Hepatocyte (in vitro differentiated cells): ENCODE measurements around the gene NPAS3.

Experiments used
- EZH2 ChIP-seq: fragments of 200-600 bp; sonication (generic); IDR thresholded peaks from 2 replicates; pipeline ENCODE4 v1.6.1; 2016; ENCODE audit warnings: antibody characterized with exemption, mild to moderate bottlenecking, borderline replicate concordance
- TF ChIP-seq, protein P1 (sequence below): fragments of 200-600 bp; sonication (generic); IDR thresholded peaks from 2 replicates; pipeline ENCODE4 v1.5.1; 2016; ENCODE audit warnings: antibody characterized with exemption, mild to moderate bottlenecking; ENCODE audit not compliant: poor library complexity

DNA sequence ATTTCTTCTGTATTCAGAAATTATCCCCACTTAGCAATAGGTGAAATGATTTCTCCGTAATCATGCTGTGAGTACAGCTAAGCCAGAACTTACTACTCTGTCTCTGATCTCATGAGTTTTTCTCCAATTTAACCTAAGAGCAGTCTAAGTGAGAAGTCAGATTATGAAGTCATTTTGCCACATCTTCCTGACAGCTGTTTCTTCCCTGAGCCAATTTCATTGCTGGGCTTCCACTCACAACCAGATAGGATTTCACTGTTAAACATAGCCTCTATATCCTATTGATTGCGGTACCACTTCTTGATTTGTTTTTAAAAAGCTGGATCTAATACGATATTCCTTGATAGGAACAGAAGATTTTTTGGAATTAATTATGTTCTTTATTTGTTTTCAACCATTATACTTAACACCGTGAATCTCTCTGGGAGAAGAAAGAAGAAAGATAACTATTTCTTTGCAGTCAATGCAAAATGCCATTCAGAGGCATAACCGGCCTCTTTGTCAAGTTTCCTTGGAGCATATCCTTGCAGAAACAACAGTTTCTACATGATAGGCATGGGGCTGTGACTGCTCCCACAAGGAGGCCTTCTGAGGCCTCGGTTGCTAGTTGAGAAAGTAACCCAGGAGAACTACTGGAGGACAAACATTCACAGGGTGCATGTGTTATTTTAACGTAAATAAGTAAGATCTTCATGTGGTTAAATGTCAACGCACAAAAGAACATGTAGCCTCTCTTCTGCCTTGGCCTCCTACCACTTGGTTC lies 212.2 kb downstream of the NPAS3 start:
- TF ChIP-seq, protein P1, sequence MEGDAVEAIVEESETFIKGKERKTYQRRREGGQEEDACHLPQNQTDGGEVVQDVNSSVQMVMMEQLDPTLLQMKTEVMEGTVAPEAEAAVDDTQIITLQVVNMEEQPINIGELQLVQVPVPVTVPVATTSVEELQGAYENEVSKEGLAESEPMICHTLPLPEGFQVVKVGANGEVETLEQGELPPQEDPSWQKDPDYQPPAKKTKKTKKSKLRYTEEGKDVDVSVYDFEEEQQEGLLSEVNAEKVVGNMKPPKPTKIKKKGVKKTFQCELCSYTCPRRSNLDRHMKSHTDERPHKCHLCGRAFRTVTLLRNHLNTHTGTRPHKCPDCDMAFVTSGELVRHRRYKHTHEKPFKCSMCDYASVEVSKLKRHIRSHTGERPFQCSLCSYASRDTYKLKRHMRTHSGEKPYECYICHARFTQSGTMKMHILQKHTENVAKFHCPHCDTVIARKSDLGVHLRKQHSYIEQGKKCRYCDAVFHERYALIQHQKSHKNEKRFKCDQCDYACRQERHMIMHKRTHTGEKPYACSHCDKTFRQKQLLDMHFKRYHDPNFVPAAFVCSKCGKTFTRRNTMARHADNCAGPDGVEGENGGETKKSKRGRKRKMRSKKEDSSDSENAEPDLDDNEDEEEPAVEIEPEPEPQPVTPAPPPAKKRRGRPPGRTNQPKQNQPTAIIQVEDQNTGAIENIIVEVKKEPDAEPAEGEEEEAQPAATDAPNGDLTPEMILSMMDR = no peak
- TF ChIP-seq EZH2 = no peak
